Lower leg skin (tissue), 3 donors: ENCODE data around the gene TPP1.
A peak's percentile ranks its signal among the peaks of the same experiment; 100 is the strongest.

ENCODE experiments used
- CTCF ChIP-seq, 3 donors: fragments of 450-650 bp; IDR thresholded peaks; one replicate each; pipeline ENCODE4 v1.5.1; 2016; ENCODE audit warnings: antibody characterized with exemption in 3 of 3, mild to moderate bottlenecking in 3 of 3, moderate library complexity in 2 of 3
- POLR2A ChIP-seq, 2 donors: fragments of 450-650 bp; IDR thresholded peaks; one replicate each; pipeline ENCODE4 v1.6.1; 2016 to 2017; ENCODE audit warnings: antibody characterized with exemption in 2 of 2, mild to moderate bottlenecking in 1 of 2, moderate library complexity in 1 of 2

GRCh38 chr11:6603287-6604080 lies 15.7 kb downstream of the TPP1 start, which contains the start of the genes ILK and RRP8:
- peak in 1 of 2 donors; percentile 1 for TF ChIP-seq POLR2A (IDR thresholded peaks at IDR 0.05)
- TF ChIP-seq CTCF (IDR thresholded peaks at IDR 0.05): no peak
